GM18508 (cell line): ENCODE results near the gene SEPTIN7.

Experiments used
- ATAC-seq: cut with Tn5 transposase; IDR thresholded peaks from one replicate; pipeline ENCODE4 v1.9.1; 2021; ENCODE audit warnings: moderate number of reproducible peaks; ENCODE audit not compliant: insufficient read depth, unreplicated experiment

Gene SEPTIN7

GRCh38 chr7:35826751-35827150, 25.9 kb downstream of the SEPTIN7 start:
- ATAC-seq: no peak

DNA sequence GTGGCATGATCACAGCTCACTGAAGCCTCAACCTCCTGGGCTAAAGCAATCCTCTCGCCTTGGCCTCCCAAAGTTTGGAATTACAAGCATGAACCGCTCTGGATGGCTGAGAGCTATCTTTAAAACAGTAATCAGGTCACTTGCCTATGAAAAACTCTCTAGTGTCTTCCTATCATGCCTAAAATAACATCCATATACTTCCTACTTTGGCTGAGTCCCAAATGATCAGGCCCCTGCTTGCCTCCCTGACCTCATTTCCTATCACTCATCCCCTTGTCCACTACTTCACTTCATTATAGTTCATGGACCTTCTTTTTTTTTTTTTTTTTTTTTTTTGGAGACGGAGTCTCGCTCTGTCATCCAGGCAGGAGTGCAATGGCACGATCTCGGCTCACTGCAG, 28.0 kb downstream of the SEPTIN7 start:
- no peak for ATAC-seq

DNA sequence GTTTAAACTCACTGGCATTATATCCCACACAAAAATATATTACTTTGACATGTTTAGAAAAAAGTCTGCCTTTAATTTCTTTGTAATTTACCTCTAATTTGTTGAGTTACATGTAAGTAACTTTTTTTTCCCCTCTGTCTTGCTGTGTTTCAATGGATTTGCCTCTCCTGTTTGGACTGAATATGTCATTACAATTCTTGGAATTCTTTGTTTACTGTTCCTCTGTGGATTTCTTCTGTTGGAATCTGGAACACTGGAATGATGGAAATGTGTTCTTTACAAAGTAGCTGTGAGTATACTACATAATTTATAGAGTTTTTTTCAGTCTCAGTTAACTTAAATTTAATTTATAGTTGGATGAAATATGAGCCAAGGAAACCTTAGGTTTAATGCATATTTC, 30.4 kb downstream of the SEPTIN7 start:
- ATAC-seq: no peak

- ATAC-seq: no peak
Observed at GRCh38 chr7:35839860-35840854, 39.3 kb downstream of the SEPTIN7 start.

DNA sequence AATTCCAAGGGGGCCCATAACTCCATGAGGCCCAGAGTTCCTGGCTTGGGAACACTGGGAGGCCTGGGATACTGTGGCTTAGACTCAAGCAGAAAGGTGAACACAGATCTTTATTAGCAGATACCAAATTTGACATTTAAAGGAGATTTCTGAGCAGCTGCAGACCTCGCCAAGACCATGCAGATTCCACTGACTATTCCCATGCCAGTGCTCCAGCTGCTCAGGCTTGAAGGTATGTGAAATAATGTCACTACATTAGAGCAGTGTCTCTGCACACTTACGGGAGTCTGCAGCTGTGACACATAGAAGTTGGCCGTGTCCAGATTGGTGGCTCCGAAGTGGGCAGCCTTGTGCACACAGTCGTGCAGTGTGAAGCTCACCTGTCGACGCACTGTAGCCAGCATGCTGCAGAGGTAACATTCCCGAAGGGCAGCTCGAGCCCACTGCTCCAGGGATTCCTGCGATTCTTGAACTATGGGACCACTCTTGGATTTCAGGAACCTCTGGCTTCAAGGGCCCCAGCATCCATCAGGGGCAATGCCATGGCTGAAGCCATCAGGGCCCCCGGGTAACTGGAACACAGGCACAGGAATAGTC, 46.1 kb downstream of the SEPTIN7 start:
- ATAC-seq: no peak

- no peak for ATAC-seq
Observed at GRCh38 chr7:35848725-35849124, 47.9 kb downstream of the SEPTIN7 start.

DNA sequence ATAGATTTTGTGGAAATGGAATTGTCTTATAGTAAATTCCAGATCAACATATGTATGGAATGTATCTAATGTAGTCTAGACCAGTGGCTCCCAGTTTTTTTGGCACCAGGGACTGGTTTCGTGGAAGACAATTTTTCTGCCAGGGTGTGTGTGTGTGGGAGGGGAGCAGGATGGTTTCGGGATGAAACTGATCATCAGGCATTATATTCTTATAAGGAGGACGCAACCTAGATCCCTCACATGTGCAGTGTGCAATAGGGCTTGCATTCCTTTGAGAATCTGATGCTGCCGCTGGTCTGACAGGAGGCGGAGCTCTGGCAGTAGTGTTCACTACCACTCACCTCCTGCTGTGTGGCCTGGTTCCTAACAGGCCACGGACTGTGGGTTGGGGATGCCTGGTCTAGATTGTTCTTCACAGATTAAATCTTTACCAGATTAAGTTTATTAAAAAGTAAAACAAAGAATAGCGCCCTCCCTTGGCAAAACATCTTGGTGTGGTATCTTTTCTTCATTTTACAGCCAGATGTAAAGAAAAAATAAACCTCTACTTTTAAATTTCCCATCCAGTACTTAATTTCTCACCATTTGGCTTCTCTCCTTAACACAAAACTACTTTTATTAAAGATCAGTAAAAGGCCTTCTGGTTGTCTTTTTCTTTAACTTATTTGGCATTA, 48.4 kb downstream of the SEPTIN7 start:
- ATAC-seq: no peak

- ATAC-seq: no peak
Observed at GRCh38 chr7:35849954-35850353, 49.1 kb downstream of the SEPTIN7 start.
